ENCODE results near the gene MAP3K6. TPM values are rescaled to one million over a fixed set of nuclear protein-coding genes. Genes with fewer than 3 reads are reported as not detected.

The MAP3K6 gene
- total RNA-seq, 1 experiment from 2014 or later = 7.7 TPM

DNA sequence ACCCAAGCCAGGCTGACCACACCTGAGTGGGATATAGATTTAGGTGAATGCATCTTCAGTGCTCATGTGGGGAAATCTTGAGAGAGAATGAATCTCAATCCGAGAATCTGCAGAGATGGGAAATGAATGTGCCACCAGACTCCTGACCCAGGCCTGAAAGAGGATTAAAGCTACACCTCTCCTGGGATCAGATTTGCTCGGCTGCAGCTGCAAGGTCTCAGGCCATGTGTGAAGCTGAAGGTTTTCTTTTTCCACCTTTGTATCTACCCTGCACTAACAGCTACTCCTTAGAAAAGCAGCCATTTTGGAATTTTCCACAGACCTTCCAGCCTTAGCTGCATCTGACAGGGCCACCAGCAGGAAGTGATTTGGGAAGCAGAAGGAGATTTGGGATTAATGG, 43.9 kb upstream of the MAP3K6 start:
- peaks cover 39 to 75% (median 73%) of the 10 kb centered on the region in 3 experiments; a peak in 6 of 7 replicates for H3K36me3 Mint-ChIP-seq (ENCODE audit: insufficient read depth in 1 of 3, low read depth in 3 of 3)
- no peak overlapping the region for H3K4me3 Mint-ChIP-seq
- Histone ChIP-seq H2AK5ac (ENCODE audit: insufficient read length, low read length) (no peak overlapping the region), H2BK120ac (ENCODE audit: low read depth, low read length, poor library complexity, severe bottlenecking) (no peak overlapping the region), H3K56ac (ENCODE audit: insufficient read length, low read depth, low read length) (no peak overlapping the region), H3K9me3 (ENCODE audit: control insufficient read depth, low read depth, low read length) (no peaks in the 10 kb centered on the region), H2BK5ac (ENCODE audit: insufficient read length, low read length) (no peak overlapping the region), H3K79me1 (ENCODE audit: insufficient read depth, low read depth, low read length, poor library complexity, severe bottlenecking) (no peaks in the 10 kb centered on the region), H3K4me1 (ENCODE audit: insufficient read depth, low read length) (no peaks in the 10 kb centered on the region), H3T11ph (ENCODE audit: low read length) (no peak overlapping the region), H4K8ac (replicated peaks; ENCODE audit: insufficient read length, low read depth, low read length) (no peak overlapping the region), H3K27ac (ENCODE audit: insufficient read length, low read depth, low read length) (no peak overlapping the region), H3K14ac (ENCODE audit: insufficient read depth, low read length) (no peak overlapping the region), H2BK15ac (ENCODE audit: low read depth, low read length) (no peak overlapping the region), H3K79me2 (ENCODE audit: insufficient read depth, low read length) (no peaks in the 10 kb centered on the region), H4K20me1 (ENCODE audit: control insufficient read depth, insufficient read depth, insufficient read length) (no peaks in the 10 kb centered on the region), H3K23me2 (ENCODE audit: insufficient read length, low read depth, low read length, poor library complexity, severe bottlenecking) (no peaks in the 10 kb centered on the region), H3K27me3 (ENCODE audit: insufficient read depth, low read length) (no peaks in the 10 kb centered on the region), H3K18ac (ENCODE audit: insufficient read length, low read depth, low read length) (no peak overlapping the region), H3K4ac (ENCODE audit: low read depth, low read length) (no peak overlapping the region), H3K4me2 (ENCODE audit: insufficient read depth, insufficient read length, low read length) (no peak overlapping the region), H2BK20ac (ENCODE audit: low read depth, low read length, poor library complexity, severe bottlenecking) (no peak overlapping the region), H2BK12ac (ENCODE audit: insufficient read length, low read depth, low read length) (no peak overlapping the region), H3K23ac (ENCODE audit: insufficient read length, low read depth, low read length) (no peak overlapping the region), H2AFZ (ENCODE audit: low read length) (no peak overlapping the region), H4K5ac (ENCODE audit: insufficient read length, low read depth, low read length) (no peak overlapping the region), H3K9ac (ENCODE audit: extremely low read depth, insufficient read length, low read length) (no peak overlapping the region), H4K91ac (ENCODE audit: insufficient read length, low read depth, low read length) (no peak overlapping the region)
- no peaks in the 10 kb centered on the region for H3K9me3 Mint-ChIP-seq
- no CpG with 5 or more reads among the region's 2 CpGs for WGBS (ENCODE audit: extremely low coverage, insufficient read length, low lambda C conversion rate)
- TF ChIP-seq CTCF (conservative IDR thresholded peaks at IDR 0.05) = no peak
- H3K27ac Mint-ChIP-seq = 0 out of 7 replicates have a peak overlapping the region, but pooled peaks of 1 of the 3 experiments have one; percentile 53
- no peaks in the 10 kb centered on the region for H3K27me3 Mint-ChIP-seq (ENCODE audit: low read depth)
- DNase-seq = no peak
- H3K4me1 Mint-ChIP-seq = peaks cover 8 to 15% of the 10 kb centered on the region in 2 experiments

Measured in H9 (cell line).